GM21825 (cell line): ENCODE results near the gene FAM114A1.
A peak's percentile ranks its signal among the peaks of the same experiment; 100 is the strongest.
"Not testable (repeated sequence)": the region's sequence is repeated elsewhere in the genome, so short reads cannot be mapped to it uniquely, and the experiment has no call there.

ENCODE experiments used
- ATAC-seq: cut with Tn5 transposase; IDR thresholded peaks from one replicate; pipeline ENCODE4 v1.9.1; 2021; ENCODE audit warnings: mild to moderate bottlenecking, moderate library complexity; ENCODE audit not compliant: unreplicated experiment

Gene FAM114A1

GRCh38 chr4:38928974-38929373, 61.4 kb downstream of the FAM114A1 start:
- ATAC-seq: no peak

GRCh38 chr4:38930204-38930603, 62.6 kb downstream of the FAM114A1 start:
- ATAC-seq: no peak

- ATAC-seq: no peak
Measured at GRCh38 chr4:38930707-38931106, 63.1 kb downstream of the FAM114A1 start.

- ATAC-seq: no peak
Measured at GRCh38 chr4:38931125-38931524, 63.5 kb downstream of the FAM114A1 start.

GRCh38 chr4:38935391-38936073, 67.9 kb downstream of the FAM114A1 start:
- ATAC-seq: no peak

GRCh38 chr4:38939165-38939564, 71.6 kb downstream of the FAM114A1 start:
- ATAC-seq: peak; percentile 92

GRCh38 chr4:38940476-38940875, 72.9 kb downstream of the FAM114A1 start:
- ATAC-seq: no peak

GRCh38 chr4:38941906-38942305, 74.3 kb downstream of the FAM114A1 start:
- not testable (repeated sequence) for ATAC-seq

- ATAC-seq: no peak
Measured at GRCh38 chr4:38943343-38943742, 75.7 kb downstream of the FAM114A1 start.

GRCh38 chr4:38944440-38944839, 76.8 kb downstream of the FAM114A1 start:
- ATAC-seq: no peak

- no peak for ATAC-seq
Measured at GRCh38 chr4:38946919-38947318, 79.3 kb downstream of the FAM114A1 start.

- ATAC-seq: no peak
Measured at GRCh38 chr4:38948551-38948950, 80.9 kb downstream of the FAM114A1 start.

GRCh38 chr4:38949411-38950051, 81.9 kb downstream of the FAM114A1 start:
- no peak for ATAC-seq

- ATAC-seq: no peak
Measured at GRCh38 chr4:38950159-38950558, 82.6 kb downstream of the FAM114A1 start.

- ATAC-seq: no peak
Measured at GRCh38 chr4:38950734-38951133, 83.1 kb downstream of the FAM114A1 start.

GRCh38 chr4:38951598-38951997, 84.0 kb downstream of the FAM114A1 start:
- ATAC-seq: no peak

GRCh38 chr4:38952017-38952416, 84.4 kb downstream of the FAM114A1 start:
- no peak for ATAC-seq

GRCh38 chr4:38954727-38955126, 87.1 kb downstream of the FAM114A1 start:
- no peak for ATAC-seq

- no peak for ATAC-seq
Measured at GRCh38 chr4:38955957-38956356, 88.4 kb downstream of the FAM114A1 start.

- no peak for ATAC-seq
Measured at GRCh38 chr4:38957261-38957815, 89.7 kb downstream of the FAM114A1 start.

- no peak for ATAC-seq
Measured at GRCh38 chr4:38957893-38958292, 90.3 kb downstream of the FAM114A1 start.

- ATAC-seq: no peak
Measured at GRCh38 chr4:38958453-38959190, 91.0 kb downstream of the FAM114A1 start.
